H9 (cell line): ENCODE results near the gene GTF2A2. TPM values are rescaled to one million over a fixed set of nuclear protein-coding genes. Genes with fewer than 3 reads are reported as not detected.

Experiments used
- DNase-seq: peaks from one replicate; pipeline ENCODE4 v3.0.0-alpha.2; 2017
- H2AFZ ChIP-seq: one replicate; pipeline ENCODE4 v1.6.1; 2013; ENCODE audit warnings: mild to moderate bottlenecking, low read length, control low read depth, moderate library complexity
- H2AK5ac ChIP-seq: 2 replicates; pipeline ENCODE4 v1.6.1; 2013; ENCODE audit warnings: low read length, control low read depth, mixed read lengths; ENCODE audit not compliant: insufficient read length
- H2BK120ac ChIP-seq: one replicate; pipeline ENCODE4 v1.6.1; 2013; ENCODE audit warnings: low read depth, mild to moderate bottlenecking, low read length, control low read depth, inconsistent platforms; ENCODE audit not compliant: poor library complexity, severe bottlenecking
- H2BK12ac ChIP-seq: 2 replicates; pipeline ENCODE4 v1.6.1; 2013; ENCODE audit warnings: low read length, control low read depth, mixed read lengths, low read depth; ENCODE audit not compliant: insufficient read length
- H2BK15ac ChIP-seq: 2 replicates; pipeline ENCODE4 v1.6.1; 2013; ENCODE audit warnings: low read depth, low read length, control low read depth
- H2BK20ac ChIP-seq: one replicate; pipeline ENCODE4 v1.6.1; 2013; ENCODE audit warnings: low read depth, mild to moderate bottlenecking, low read length, control low read depth, inconsistent platforms; ENCODE audit not compliant: poor library complexity, severe bottlenecking
- H2BK5ac ChIP-seq: 2 replicates; pipeline ENCODE4 v1.6.1; 2013; ENCODE audit warnings: low read length, control low read depth, mixed read lengths; ENCODE audit not compliant: insufficient read length
- H3K14ac ChIP-seq: 2 replicates; pipeline ENCODE4 v1.6.1; 2013; ENCODE audit warnings: low read length, control low read depth; ENCODE audit not compliant: insufficient read depth
- H3K18ac ChIP-seq: 2 replicates; pipeline ENCODE4 v1.6.1; 2013; ENCODE audit warnings: low read depth, mild to moderate bottlenecking, mixed read lengths, low read length, control low read depth; ENCODE audit not compliant: insufficient read length
- H3K23ac ChIP-seq: 2 replicates; pipeline ENCODE4 v1.6.1; 2013; ENCODE audit warnings: low read length, control low read depth, mixed read lengths, low read depth; ENCODE audit not compliant: insufficient read length
- H3K23me2 ChIP-seq: 2 replicates; pipeline ENCODE4 v1.6.1; 2013; ENCODE audit warnings: low read depth, mild to moderate bottlenecking, mixed read lengths, low read length, control low read depth; ENCODE audit not compliant: insufficient read length, poor library complexity, severe bottlenecking
- H3K27ac ChIP-seq: 2 replicates; pipeline ENCODE4 v1.5.1; 2013; ENCODE audit warnings: low read length, control low read depth, mixed read lengths, low read depth; ENCODE audit not compliant: insufficient read length
- H3K27me3 ChIP-seq: 2 replicates; pipeline ENCODE4 v1.6.1; 2013; ENCODE audit warnings: low read length, control low read depth, inconsistent platforms; ENCODE audit not compliant: insufficient read depth
- H3K4ac ChIP-seq: 2 replicates; pipeline ENCODE4 v1.6.1; 2013; ENCODE audit warnings: low read depth, mild to moderate bottlenecking, control low read depth, inconsistent platforms, low read length, moderate library complexity
- H3K4me1 ChIP-seq: 2 replicates; pipeline ENCODE4 v1.6.1; 2013; ENCODE audit warnings: low read length, control low read depth, inconsistent platforms; ENCODE audit not compliant: insufficient read depth
- H3K4me2 ChIP-seq: 2 replicates; pipeline ENCODE4 v1.6.1; 2013; ENCODE audit warnings: low read length, control low read depth, mixed read lengths; ENCODE audit not compliant: insufficient read length, insufficient read depth
- H3K56ac ChIP-seq: 2 replicates; pipeline ENCODE4 v1.6.1; 2013; ENCODE audit warnings: low read depth, mild to moderate bottlenecking, mixed read lengths, low read length, control low read depth; ENCODE audit not compliant: insufficient read length
- H3K79me1 ChIP-seq: 2 replicates; pipeline ENCODE4 v1.6.1; 2013; ENCODE audit warnings: low read depth, mild to moderate bottlenecking, moderate library complexity, low read length, control low read depth, inconsistent platforms; ENCODE audit not compliant: insufficient read depth, poor library complexity, severe bottlenecking
- H3K79me2 ChIP-seq: 2 replicates; pipeline ENCODE4 v1.6.1; 2013; ENCODE audit warnings: low read length, control low read depth, inconsistent platforms; ENCODE audit not compliant: insufficient read depth
- H3K9ac ChIP-seq: 2 replicates; pipeline ENCODE4 v1.6.1; 2013; ENCODE audit warnings: low read length, control low read depth, mixed read lengths; ENCODE audit not compliant: insufficient read length; ENCODE audit errors: extremely low read depth
- H3K9me3 ChIP-seq: one replicate; pipeline ENCODE4 v1.6.1; 2013; ENCODE audit warnings: low read depth, low read length, inconsistent platforms; ENCODE audit not compliant: control insufficient read depth
- H3T11ph ChIP-seq: one replicate; pipeline ENCODE4 v1.6.1; 2013; ENCODE audit warnings: mild to moderate bottlenecking, low read length, control low read depth, inconsistent platforms
- H4K20me1 ChIP-seq: one replicate; pipeline ENCODE4 v1.6.1; 2013; ENCODE audit not compliant: control insufficient read depth, insufficient read length, insufficient read depth
- H4K5ac ChIP-seq: 2 replicates; pipeline ENCODE4 v1.6.1; 2013; ENCODE audit warnings: low read depth, mild to moderate bottlenecking, mixed read lengths, low read length, control low read depth; ENCODE audit not compliant: insufficient read length
- H4K8ac ChIP-seq: replicated peaks from 2 replicates; pipeline ENCODE4 v1.6.1; 2013; ENCODE audit warnings: low read length, control low read depth, mixed read lengths, low read depth; ENCODE audit not compliant: insufficient read length
- H4K91ac ChIP-seq: 2 replicates; pipeline ENCODE4 v1.6.1; 2013; ENCODE audit warnings: low read depth, mild to moderate bottlenecking, moderate library complexity, mixed read lengths, low read length, control low read depth; ENCODE audit not compliant: insufficient read length
- H3K27ac Mint-ChIP-seq, 3 experiments: 2 replicates in 2 of 3; 3 replicates in 1 of 3; pipeline ENCODE4 v1.8.0; 2020 to 2021; ENCODE audit warnings: mixed read lengths in 3 of 3, mild to moderate bottlenecking in 1 of 3, moderate library complexity in 1 of 3
- H3K27me3 Mint-ChIP-seq: 2 replicates; pipeline ENCODE4 v1.8.0; 2021; ENCODE audit warnings: low read depth, mild to moderate bottlenecking, moderate library complexity, mixed read lengths
- H3K36me3 Mint-ChIP-seq, 3 experiments: 2 replicates in 2 of 3; 3 replicates in 1 of 3; pipeline ENCODE4 v1.8.0; 2020 to 2021; ENCODE audit warnings: low read depth in 3 of 3, mixed read lengths in 3 of 3; ENCODE audit not compliant: insufficient read depth in 1 of 3
- H3K4me1 Mint-ChIP-seq, 2 experiments: 2 replicates each; pipeline ENCODE4 v1.8.0; 2020; ENCODE audit warnings: mixed read lengths in 2 of 2
- H3K4me3 Mint-ChIP-seq, 2 experiments: 2 replicates in 1 of 2; 3 replicates in 1 of 2; pipeline ENCODE4 v1.8.0; 2020 to 2021; ENCODE audit warnings: mild to moderate bottlenecking in 2 of 2, mixed read lengths in 2 of 2, moderate library complexity in 1 of 2
- H3K9me3 Mint-ChIP-seq, 2 experiments: 2 replicates in 1 of 2; 3 replicates in 1 of 2; pipeline ENCODE4 v1.8.0; 2020; ENCODE audit warnings: mild to moderate bottlenecking in 2 of 2, mixed read lengths in 2 of 2, moderate library complexity in 1 of 2
- CTCF ChIP-seq: fragments of 200-600 bp; sonication (generic); conservative IDR thresholded peaks from 3 replicates; pipeline ENCODE4 v1.8.0; 2021; ENCODE audit warnings: antibody characterized with exemption, mild to moderate bottlenecking
- WGBS: extraction: QIAGEN DNeasy Blood & Tissue Kit; methylation state at CpG from one replicate; pipeline ENCODE4 v1.1.7; 2013; ENCODE audit warnings: missing lambda C conversion rate, low lambda C conversion rate, mixed read lengths; ENCODE audit not compliant: insufficient read length; ENCODE audit errors: extremely low coverage; 5-methylcytosine and 5-hydroxymethylcytosine counted together
- total RNA-seq: library from RNA; stranded (reverse); gene quantifications from 2 replicates; pipeline ENCODE4 v1.2.1, GENCODE V29; 2021

GTF2A2 gene
- total RNA-seq, 1 experiment from 2014 or later: 144 TPM

GRCh38 chr15:59659366-59659765 is 2.1 kb upstream of the GTF2A2 start:
- no peak for DNase-seq
- no peaks in the 10 kb centered on the region for H3K27me3 Mint-ChIP-seq
- Histone ChIP-seq H2BK12ac (no peak overlapping the region), H3K14ac (no peak overlapping the region), H2AK5ac (no peak overlapping the region), H3K9ac (no peak overlapping the region), H3K79me2 (peaks cover 8% of the 10 kb centered on the region; the same call in 1 of the 2 replicates), H3K79me1 (peaks cover 10% of the 10 kb centered on the region), H3K4me1 (peaks cover 3% of the 10 kb centered on the region; the same call in 1 of the 2 replicates), H3K56ac (no peak overlapping the region), H3K27me3 (no peaks in the 10 kb centered on the region), H4K91ac (no peak overlapping the region), H2BK120ac (no peak overlapping the region), H3K23me2 (no peaks in the 10 kb centered on the region), H2BK20ac (no peak overlapping the region), H3K18ac (no peak overlapping the region), H3K23ac (no peak overlapping the region), H4K20me1 (no peaks in the 10 kb centered on the region), H3K4ac (no peak overlapping the region), H3K4me2 (no peak overlapping the region), H2BK5ac (no peak overlapping the region), H2BK15ac (no peak overlapping the region), H4K8ac (no peak overlapping the region), H3K27ac (no peak overlapping the region), H2AFZ (no peak overlapping the region), H3K9me3 (no peaks in the 10 kb centered on the region), H4K5ac (no peak overlapping the region), H3T11ph (no peak overlapping the region)
- no peaks in the 10 kb centered on the region for H3K4me1 Mint-ChIP-seq
- no peaks in the 10 kb centered on the region for H3K9me3 Mint-ChIP-seq
- TF ChIP-seq CTCF: no peak
- no CpG with 5 or more reads among the region's 1 CpG for WGBS
- peaks cover 9 to 31% (median 12%) of the 10 kb centered on the region in 3 experiments; a peak in 5 of 7 replicates for H3K36me3 Mint-ChIP-seq
- H3K4me3 Mint-ChIP-seq: no peak overlapping the region
- no peak overlapping the region for H3K27ac Mint-ChIP-seq
